Measurements from ENCODE around the gene FAM135A. TPM values are rescaled to one million over a fixed set of nuclear protein-coding genes. Genes with fewer than 3 reads are reported as not detected.

Gene FAM135A
- total RNA-seq, 1 donor from 2014 or later = 22.3 TPM

GRCh38 chr6:70379473-70380013, 33.8 kb upstream of the FAM135A start:
- no peak overlapping the region for H3K4me3 Mint-ChIP-seq (ENCODE audit: unreplicated experiment)

GRCh38 chr6:70380252-70380651, 33.1 kb upstream of the FAM135A start:
- DNase-seq = no peak
- no peaks in the 10 kb centered on the region for H3K4me1 Mint-ChIP-seq (ENCODE audit: low read depth, unreplicated experiment)
- no peaks in the 10 kb centered on the region for H3K36me3 Mint-ChIP-seq (ENCODE audit: unreplicated experiment)
- H3K27me3 Mint-ChIP-seq (ENCODE audit: unreplicated experiment) = no peaks in the 10 kb centered on the region
- no peaks in the 10 kb centered on the region for H3K9me3 Mint-ChIP-seq (ENCODE audit: unreplicated experiment)
- no peak for TF ChIP-seq CTCF (IDR thresholded peaks at IDR 0.05; ENCODE audit: partially characterized antibody, unreplicated experiment)
- H3K27ac Mint-ChIP-seq (ENCODE audit: unreplicated experiment) = no peak overlapping the region
- no peak overlapping the region for H3K4me3 Mint-ChIP-seq (ENCODE audit: unreplicated experiment)

More at GRCh38 chr6:70379473-70380013, 33.8 kb upstream of the FAM135A start:
- Mint-ChIP-seq H3K9me3 (ENCODE audit: unreplicated experiment) (no peaks in the 10 kb centered on the region), H3K4me1 (ENCODE audit: low read depth, unreplicated experiment) (no peaks in the 10 kb centered on the region), H3K27ac (ENCODE audit: unreplicated experiment) (no peak overlapping the region), H3K27me3 (ENCODE audit: unreplicated experiment) (no peaks in the 10 kb centered on the region), H3K36me3 (ENCODE audit: unreplicated experiment) (no peaks in the 10 kb centered on the region)
- TF ChIP-seq CTCF (IDR thresholded peaks at IDR 0.05; ENCODE audit: partially characterized antibody, unreplicated experiment) = no peak
- DNase-seq = no peak

GRCh38 chr6:70380771-70381416, 32.4 kb upstream of the FAM135A start:
- Mint-ChIP-seq H3K27me3 (ENCODE audit: unreplicated experiment) (no peaks in the 10 kb centered on the region), H3K36me3 (ENCODE audit: unreplicated experiment) (no peaks in the 10 kb centered on the region), H3K4me3 (ENCODE audit: unreplicated experiment) (no peak overlapping the region), H3K9me3 (ENCODE audit: unreplicated experiment) (no peaks in the 10 kb centered on the region), H3K27ac (ENCODE audit: unreplicated experiment) (no peak overlapping the region), H3K4me1 (ENCODE audit: low read depth, unreplicated experiment) (no peaks in the 10 kb centered on the region)
- no peak for DNase-seq
- TF ChIP-seq CTCF (IDR thresholded peaks at IDR 0.05; ENCODE audit: partially characterized antibody, unreplicated experiment) = no peak

DNA sequence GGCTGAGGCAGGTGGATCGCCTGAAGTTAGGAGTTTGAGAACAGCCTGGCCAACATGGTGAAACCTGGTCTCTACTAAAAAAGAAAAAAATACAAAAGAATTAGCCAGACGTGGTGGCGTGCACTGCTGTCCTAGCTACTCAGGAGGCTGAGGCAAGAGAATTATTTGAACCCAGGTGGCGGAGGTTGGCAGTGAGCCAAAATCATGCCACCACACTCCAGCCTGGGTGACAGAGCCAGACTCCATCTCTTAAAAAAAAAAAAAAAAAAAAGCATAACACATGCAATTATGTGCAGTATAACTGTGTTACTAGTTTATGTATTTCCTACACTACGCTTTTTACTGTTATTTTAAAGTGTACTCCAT, 31.9 kb upstream of the FAM135A start:
- H3K4me1 Mint-ChIP-seq (ENCODE audit: low read depth, unreplicated experiment) = no peaks in the 10 kb centered on the region
- H3K9me3 Mint-ChIP-seq (ENCODE audit: unreplicated experiment) = no peaks in the 10 kb centered on the region
- H3K36me3 Mint-ChIP-seq (ENCODE audit: unreplicated experiment) = no peaks in the 10 kb centered on the region
- no peak for TF ChIP-seq CTCF (IDR thresholded peaks at IDR 0.05; ENCODE audit: partially characterized antibody, unreplicated experiment)
- no peak for DNase-seq
- H3K27me3 Mint-ChIP-seq (ENCODE audit: unreplicated experiment) = no peaks in the 10 kb centered on the region
- H3K4me3 Mint-ChIP-seq (ENCODE audit: unreplicated experiment) = no peak overlapping the region
- no peak overlapping the region for H3K27ac Mint-ChIP-seq (ENCODE audit: unreplicated experiment)

GRCh38 chr6:70385901-70386300, 27.4 kb upstream of the FAM135A start:
- no peak overlapping the region for H3K4me3 Mint-ChIP-seq (ENCODE audit: unreplicated experiment)
- H3K4me1 Mint-ChIP-seq (ENCODE audit: low read depth, unreplicated experiment) = no peaks in the 10 kb centered on the region
- DNase-seq = no peak
- H3K27me3 Mint-ChIP-seq (ENCODE audit: unreplicated experiment) = no peaks in the 10 kb centered on the region
- no peaks in the 10 kb centered on the region for H3K36me3 Mint-ChIP-seq (ENCODE audit: unreplicated experiment)
- TF ChIP-seq CTCF (IDR thresholded peaks at IDR 0.05; ENCODE audit: partially characterized antibody, unreplicated experiment) = no peak
- no peaks in the 10 kb centered on the region for H3K9me3 Mint-ChIP-seq (ENCODE audit: unreplicated experiment)
- H3K27ac Mint-ChIP-seq (ENCODE audit: unreplicated experiment) = no peak overlapping the region
